Right cardiac atrium (tissue), 5 donors: ENCODE results near the gene RPS24. TPM values are rescaled to one million over a fixed set of nuclear protein-coding genes. Genes with fewer than 3 reads are reported as not detected.

Source experiments
- ATAC-seq, 2 donors: fragments of 200-7000 bp; cut with Tn5 transposase; one replicate each; pipeline versions ENCODE4 v1.8.0 to v1.9.1; 2020; ENCODE audit warnings: moderate library complexity in 2 of 2, mild to moderate bottlenecking in 1 of 2
- DNase-seq, 3 donors: peaks; one replicate each; pipeline ENCODE4 v3.0.0-alpha.2; 2020
- H3K27ac ChIP-seq: one replicate; pipeline ENCODE4 v1.5.1; 2013; ENCODE audit warnings: mild to moderate bottlenecking, low read length, control low read depth, moderate library complexity
- H3K27me3 ChIP-seq: one replicate; pipeline ENCODE4 v1.6.1; 2013; ENCODE audit not compliant: control insufficient read depth, insufficient read depth
- H3K4me1 ChIP-seq: one replicate; pipeline ENCODE4 v1.6.1; 2013; ENCODE audit warnings: low read length; ENCODE audit not compliant: control insufficient read depth, insufficient read depth
- H3K4me3 ChIP-seq: one replicate; pipeline ENCODE4 v1.5.1; 2013; ENCODE audit warnings: low read length, control low read depth
- H3K9me3 ChIP-seq: one replicate; pipeline ENCODE4 v1.6.1; 2013; ENCODE audit warnings: low read length; ENCODE audit not compliant: control insufficient read depth
- WGBS: extraction: QIAGEN DNeasy Blood & Tissue Kit; methylation state at CpG from one replicate; pipeline ENCODE4 v1.1.7; 2013; 5-methylcytosine and 5-hydroxymethylcytosine counted together
- intact Hi-C, 4 donors: fragments of 100-400 bp; cut with DNase I; formaldehyde crosslinking; loops; one replicate each; pipeline versions ENCODE4 v1.11.0 to v1.14.0; 2022 to 2023
- polyA plus RNA-seq: library from polyadenylated mRNA; stranded (reverse); fragments of 200-250 nt; gene quantifications from one replicate; pipeline ENCODE4 v1.2.3, GENCODE V29; 2013
- total RNA-seq, 4 donors: library from RNA; stranded (reverse); fragmentation: NEBNext Ultra II Directional; extraction: Animal tissue kit (Norgen Biotek cat#: 25700); gene quantifications; one replicate each; pipeline ENCODE4 v1.2.1, GENCODE V29; 2021
- donor health status: healthy with polysubstance abuse.
- donor health status: DM: no; HTN: yes; CAD: no.
- donor health status: DM: no; HTN: no; CAD: no.
- donor health status: DM: no; HTN: yes; CAD: no; lungs with severe emphysema.
- donor health status: DM: yes; HTN: yes; CAD: no.

The RPS24 gene
- total and polyA plus RNA-seq, 5 donors, result 825 to 3,122 (median 976) TPM

DNA sequence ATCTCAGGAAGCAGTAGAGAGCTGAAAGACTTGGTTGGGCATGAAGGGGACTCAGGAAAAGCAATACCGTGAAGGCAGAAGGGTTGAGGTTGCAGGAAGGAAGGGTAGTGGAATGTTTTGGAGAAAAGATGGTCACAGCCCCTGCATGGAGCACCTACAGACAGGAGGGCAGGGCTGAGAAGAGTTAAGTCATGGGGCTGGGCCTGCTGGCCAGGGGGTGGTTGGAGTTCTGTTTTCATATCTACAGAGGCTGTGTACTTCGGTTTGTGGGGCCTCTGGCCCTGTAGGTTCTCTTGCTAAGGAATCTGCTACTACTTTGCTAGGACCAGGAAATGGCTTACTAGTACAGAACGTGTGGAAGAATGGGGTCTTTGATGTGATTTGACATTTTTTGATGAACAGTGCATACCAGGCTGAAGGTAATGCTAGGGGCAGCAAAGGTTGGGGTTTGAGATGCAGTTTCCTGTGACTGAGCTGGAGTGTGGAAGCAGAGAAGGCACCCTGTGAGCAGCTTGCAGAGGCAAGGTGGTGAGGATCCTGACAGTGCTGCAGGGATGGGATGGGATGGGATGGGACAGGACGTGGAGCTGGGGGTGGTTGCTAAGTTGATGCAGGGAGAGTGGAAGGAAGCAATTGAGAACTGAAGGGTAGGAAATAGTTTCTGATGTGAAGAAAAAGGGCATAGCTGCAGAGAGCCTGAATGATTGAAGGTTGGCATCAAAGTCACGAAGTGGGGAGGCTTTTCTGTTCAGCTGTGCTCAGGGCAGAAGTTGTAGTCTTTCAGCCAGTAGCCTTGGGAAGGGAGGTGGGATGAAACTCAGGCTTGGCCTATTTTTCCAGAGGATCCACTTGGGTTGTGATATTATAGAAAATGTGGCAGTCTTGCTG is 7.8 kb downstream of the RPS24 start:
- no peaks in the 10 kb centered on the region for H3K9me3 ChIP-seq
- WGBS, result 60% methylated on average over 5 of the region's 5 CpGs
- no peak overlapping the region for H3K4me3 ChIP-seq
- DNase-seq, result no peak
- H3K27me3 ChIP-seq, result no peaks in the 10 kb centered on the region
- H3K27ac ChIP-seq, result no peak overlapping the region
- H3K4me1 ChIP-seq, result peaks cover 5% of the 10 kb centered on the region
- ATAC-seq, result no peak
- intact Hi-C loops, result loop anchor here (10.0 kb wide), 3 partner anchors 263 to 1153 kb away; no protein-coding TSS in a partner anchor

DNA sequence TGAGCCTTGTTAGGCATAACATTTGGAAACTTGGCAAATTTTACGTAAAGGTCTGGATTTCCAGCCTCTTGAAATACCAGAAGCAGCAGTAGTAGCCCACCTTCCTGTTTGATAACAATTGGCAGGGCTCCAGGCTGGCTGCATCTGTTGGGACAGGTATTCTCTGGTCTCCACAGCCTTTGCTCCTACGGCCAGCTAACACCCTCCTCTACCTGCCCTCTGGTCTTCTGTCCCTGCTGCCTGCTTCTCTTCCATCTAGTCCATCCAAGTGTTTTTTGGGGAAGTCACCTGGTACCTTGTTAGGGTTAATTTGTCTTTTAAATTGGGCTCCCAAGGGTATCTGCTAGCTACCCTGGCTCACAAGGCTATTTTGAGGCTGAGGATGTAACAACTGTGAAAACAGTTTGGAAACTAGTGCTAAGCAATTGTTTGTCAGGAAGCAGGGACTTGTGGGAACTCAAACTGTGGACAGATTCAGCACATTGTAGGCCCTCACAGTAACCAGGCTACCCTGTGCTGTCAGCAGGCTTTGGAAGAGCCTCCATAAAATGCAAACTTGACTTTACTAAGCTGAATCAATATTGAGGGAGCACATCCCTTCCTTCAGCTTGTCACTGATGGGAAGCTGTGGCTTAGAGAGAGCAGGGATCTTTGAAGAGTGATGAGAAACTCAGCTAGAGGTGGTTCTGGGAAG is 8.5 kb downstream of the RPS24 start:
- WGBS, result 62% methylated on average over 2 of the region's 2 CpGs
- ATAC-seq, result no peak
- no peaks in the 10 kb centered on the region for H3K9me3 ChIP-seq

DNA sequence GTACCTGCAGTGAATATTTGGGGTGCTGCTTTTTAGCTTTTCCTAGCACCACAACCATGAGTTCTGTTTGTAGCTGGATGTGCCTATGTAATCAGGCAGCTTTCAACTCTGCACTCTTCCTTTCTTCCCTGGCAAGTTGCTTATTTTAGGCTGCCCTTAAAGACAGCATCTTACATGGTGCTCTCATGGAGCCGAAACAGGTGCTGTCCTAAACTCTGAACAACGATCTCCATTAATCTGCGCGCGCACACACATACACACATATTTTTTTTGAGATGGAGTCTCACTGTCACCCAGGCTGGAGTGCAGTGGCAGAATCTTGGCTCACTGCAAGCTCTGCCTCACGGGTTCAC is 9.1 kb downstream of the RPS24 start:
- WGBS, result 95% methylated on average over 6 of the region's 6 CpGs
- intact Hi-C loops, result loop anchor here (10.0 kb wide), 3 partner anchors 262 to 1152 kb away; no protein-coding TSS in a partner anchor
- DNase-seq (no peak), ATAC-seq (no peak)
- no peak overlapping the region for H3K27ac ChIP-seq
- peaks cover 5% of the 10 kb centered on the region for H3K4me1 ChIP-seq
- H3K9me3 ChIP-seq, result no peaks in the 10 kb centered on the region
- H3K27me3 ChIP-seq, result no peaks in the 10 kb centered on the region
- no peak overlapping the region for H3K4me3 ChIP-seq

More for the DNA sequence above, 8.5 kb downstream of the RPS24 start:
- Histone ChIP-seq H3K4me3 (no peak overlapping the region), H3K27ac (no peak overlapping the region), H3K4me1 (peaks cover 5% of the 10 kb centered on the region), H3K27me3 (no peaks in the 10 kb centered on the region)
- DNase-seq, result peak in 1 of 3 donors; percentile 45
- intact Hi-C loops, result loop anchor here (10.0 kb wide), 3 partner anchors 263 to 1153 kb away; no protein-coding TSS in a partner anchor

DNA sequence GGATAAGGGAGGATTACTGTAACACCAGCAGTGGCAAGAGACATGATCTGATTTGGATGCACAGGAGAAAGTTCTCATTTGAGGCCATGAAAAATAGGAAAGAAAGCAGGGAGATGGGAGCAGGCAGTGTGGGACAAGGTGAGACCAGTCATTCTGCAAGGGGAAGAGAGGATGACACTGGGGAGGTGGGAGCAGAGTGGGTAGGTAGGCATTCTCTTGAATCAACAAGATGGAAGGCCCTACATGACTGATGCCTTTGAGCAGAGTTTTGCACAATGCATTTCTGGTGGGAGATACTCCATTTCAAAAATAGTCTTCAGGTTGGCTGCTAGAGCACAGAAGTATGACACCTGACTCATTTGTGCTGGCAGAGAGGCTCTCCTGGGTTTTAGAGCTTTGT is 10.5 kb downstream of the RPS24 start:
- intact Hi-C loops, result loop anchor here (10.0 kb wide), 3 partner anchors 261 to 1151 kb away; no protein-coding TSS in a partner anchor
- DNase-seq (no peak), ATAC-seq (no peak)
- Histone ChIP-seq H3K27me3 (no peaks in the 10 kb centered on the region), H3K9me3 (no peaks in the 10 kb centered on the region), H3K27ac (no peak overlapping the region), H3K4me3 (no peak overlapping the region), H3K4me1 (peaks cover 5% of the 10 kb centered on the region)

DNA sequence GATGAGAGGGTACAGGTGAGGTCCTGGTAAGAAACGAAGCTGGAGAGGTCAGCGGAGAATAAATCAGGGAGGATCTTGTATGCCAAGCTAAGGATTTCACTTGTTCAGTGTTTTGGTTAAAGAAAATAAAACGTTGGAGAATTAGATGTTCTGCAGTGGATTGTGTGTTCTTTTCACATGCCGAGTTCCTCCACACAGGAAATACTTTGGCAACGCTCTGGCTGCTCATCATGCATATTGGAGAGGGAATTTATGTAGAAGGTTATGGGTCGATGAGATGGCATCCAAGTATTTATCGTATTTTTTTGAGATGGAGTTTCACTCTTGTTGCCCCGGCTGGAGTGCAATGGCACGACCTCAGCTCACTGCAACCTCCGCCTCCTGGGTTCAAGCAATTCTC is 11.0 kb downstream of the RPS24 start:
- Histone ChIP-seq H3K4me1 (peaks cover 5% of the 10 kb centered on the region), H3K27ac (no peak overlapping the region)
- intact Hi-C loops, result loop anchor here (5.0 to 10.0 kb wide), 5 partner anchors 260 to 1153 kb away; no protein-coding TSS in a partner anchor

DNA sequence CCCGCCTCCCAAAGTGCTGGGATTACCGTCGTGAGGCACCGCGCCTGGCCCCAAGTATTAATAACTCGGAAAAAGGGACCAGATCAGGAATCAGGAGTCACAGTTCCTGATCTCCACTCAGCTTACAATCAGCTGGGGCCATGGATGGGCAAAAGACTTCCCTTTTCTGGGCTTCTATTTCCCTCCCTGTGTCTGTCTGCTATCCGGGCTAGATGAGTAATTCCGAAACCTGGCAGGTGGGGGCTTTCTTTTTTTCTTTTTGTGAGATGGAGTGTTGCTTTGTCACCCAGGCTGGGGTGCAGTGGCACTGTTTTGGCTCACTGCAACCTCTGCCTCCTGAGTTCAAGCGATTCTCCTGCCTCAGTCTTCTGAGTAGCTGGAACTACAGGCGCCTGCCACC is 11.6 kb downstream of the RPS24 start:
- intact Hi-C loops, result loop anchor here (5.0 to 10.0 kb wide), 5 partner anchors 260 to 1152 kb away; no protein-coding TSS in a partner anchor
- Histone ChIP-seq H3K4me3 (no peak overlapping the region), H3K4me1 (peaks cover 5% of the 10 kb centered on the region), H3K27ac (no peak overlapping the region), H3K27me3 (no peaks in the 10 kb centered on the region), H3K9me3 (no peaks in the 10 kb centered on the region)
- WGBS, result 82% methylated on average over 10 of the region's 10 CpGs
- no peak for DNase-seq
- ATAC-seq, result no peak

More for the DNA sequence above, 11.0 kb downstream of the RPS24 start:
- WGBS, result 63% methylated on average over 10 of the region's 10 CpGs
- no peak for DNase-seq
- ATAC-seq, result no peak
- Histone ChIP-seq H3K4me3 (no peak overlapping the region), H3K27me3 (no peaks in the 10 kb centered on the region), H3K9me3 (no peaks in the 10 kb centered on the region)

DNA sequence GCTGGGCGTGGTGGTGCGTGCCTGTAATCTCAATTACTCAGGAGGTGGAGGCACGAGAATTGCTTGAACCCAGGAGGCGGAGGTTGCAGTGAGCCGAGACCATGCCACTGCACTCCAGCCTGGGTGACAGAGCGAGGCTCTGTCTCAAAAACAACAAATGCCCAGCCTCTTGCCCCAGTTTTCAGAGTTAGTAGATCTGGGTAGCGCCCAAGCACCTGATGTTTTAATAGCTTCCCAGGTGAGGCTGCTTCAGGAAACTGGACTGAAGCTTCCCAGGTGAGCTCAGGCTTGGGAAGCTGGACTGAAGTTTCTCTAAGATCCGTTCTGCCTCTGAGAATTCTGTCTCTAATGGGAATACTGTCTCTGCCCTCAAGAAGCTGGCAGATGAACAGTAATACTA is 12.2 kb downstream of the RPS24 start:
- Histone ChIP-seq H3K4me3 (no peak overlapping the region), H3K27ac (no peak overlapping the region), H3K27me3 (no peaks in the 10 kb centered on the region), H3K9me3 (no peaks in the 10 kb centered on the region), H3K4me1 (peaks cover 5% of the 10 kb centered on the region)
- intact Hi-C loops, result loop anchor here (5.0 to 10.0 kb wide), 5 partner anchors 259 to 1151 kb away; no protein-coding TSS in a partner anchor
- ATAC-seq, result no peak
- DNase-seq, result no peak
- WGBS, result 91% methylated on average over 8 of the region's 8 CpGs

DNA sequence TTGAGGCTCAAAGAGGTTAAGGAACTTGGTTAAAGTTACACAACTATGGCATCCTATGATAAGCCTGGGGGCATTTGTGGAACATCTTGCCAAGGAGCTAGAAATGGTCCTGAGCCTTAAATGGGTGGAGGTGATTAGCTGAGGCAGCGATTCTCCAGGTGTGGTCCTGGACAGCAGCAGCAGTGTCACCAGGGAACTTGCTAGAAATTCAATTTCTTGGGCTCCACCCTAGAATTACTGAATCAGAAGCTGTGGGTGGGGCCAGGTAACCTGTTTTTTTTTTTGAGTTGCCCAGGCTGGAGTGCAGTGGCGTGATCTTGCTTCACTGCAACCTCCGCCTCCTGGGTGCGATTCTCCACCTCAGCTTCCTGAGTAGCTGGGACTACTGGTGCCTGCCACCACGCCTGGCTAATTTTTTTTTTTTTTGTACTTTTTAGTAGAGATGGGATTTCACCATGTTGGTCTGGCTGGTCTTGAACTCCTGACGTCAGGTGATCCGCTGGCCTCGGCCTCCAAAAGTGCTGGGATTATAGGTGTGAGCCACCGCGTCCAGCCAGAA is 13.1 kb downstream of the RPS24 start:
- Histone ChIP-seq H3K9me3 (no peaks in the 10 kb centered on the region), H3K4me1 (peaks cover 4% of the 10 kb centered on the region), H3K27me3 (no peaks in the 10 kb centered on the region), H3K4me3 (no peak overlapping the region), H3K27ac (no peak overlapping the region)
- no peak for ATAC-seq
- WGBS, result 80% methylated on average over 10 of the region's 10 CpGs
- intact Hi-C loops, result loop anchor here (5.0 to 10.0 kb wide), 5 partner anchors 258 to 1151 kb away; no protein-coding TSS in a partner anchor
- no peak for DNase-seq

DNA sequence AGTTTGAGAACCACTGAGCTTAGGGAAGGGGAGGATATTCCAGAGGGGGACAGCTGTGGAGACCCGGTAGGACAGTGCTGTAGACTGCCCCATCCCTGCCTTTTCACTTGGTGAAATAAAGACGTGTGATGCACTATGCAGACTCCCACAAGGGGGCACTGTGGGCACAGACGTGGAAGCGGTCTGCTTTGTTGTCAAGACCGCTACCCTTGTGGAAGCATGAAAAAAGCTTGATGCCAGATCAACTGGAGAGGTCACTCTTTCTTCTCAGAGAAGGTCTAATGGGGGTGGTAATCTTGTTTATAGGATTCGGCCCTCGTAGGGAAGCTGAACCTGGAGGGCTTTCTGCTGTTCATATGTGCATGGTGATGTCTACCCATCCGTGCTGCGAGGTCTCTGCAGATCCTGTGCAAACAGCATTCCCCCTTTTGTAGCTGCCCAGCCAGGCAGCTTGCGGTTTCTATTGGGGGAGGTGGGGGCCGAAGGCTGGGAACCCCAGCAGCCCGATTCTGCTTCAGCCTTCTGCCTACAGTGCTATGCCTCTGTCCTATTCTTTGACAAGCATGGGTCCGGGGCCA is 13.7 kb downstream of the RPS24 start:
- H3K4me3 ChIP-seq, result no peak overlapping the region
- ATAC-seq, result peak; percentile 81 to 86
- H3K27me3 ChIP-seq, result no peaks in the 10 kb centered on the region
- H3K27ac ChIP-seq, result no peak overlapping the region
- peaks cover 4% of the 10 kb centered on the region for H3K4me1 ChIP-seq
- DNase-seq, result peak; percentile 89 to 95 (median 92)
- intact Hi-C loops, result loop anchor here (5.0 to 10.0 kb wide), 5 partner anchors 257 to 1150 kb away; no protein-coding TSS in a partner anchor
- 24% methylated on average over 13 of the region's 13 CpGs for WGBS
- H3K9me3 ChIP-seq, result no peaks in the 10 kb centered on the region

DNA sequence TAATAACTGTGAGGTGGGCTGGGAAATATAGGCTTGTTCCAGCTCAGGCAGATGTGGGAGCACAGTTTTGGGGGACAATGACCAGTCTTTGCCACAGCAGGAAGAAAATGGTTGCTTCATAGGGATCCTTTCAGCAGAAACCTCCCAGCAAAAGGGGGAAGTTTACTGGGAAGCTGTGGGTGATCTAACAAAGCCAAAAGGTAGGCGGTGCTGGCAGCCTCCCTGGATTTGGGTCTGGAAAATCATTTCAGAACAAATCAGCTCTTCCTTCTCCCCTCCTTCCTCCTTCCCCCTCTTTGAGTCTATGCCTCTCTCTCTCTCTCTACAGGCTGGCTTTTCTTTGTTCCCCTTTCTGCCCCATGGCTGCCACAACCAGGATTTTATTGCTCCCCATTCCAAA is 16.2 kb downstream of the RPS24 start:
- intact Hi-C loops, result loop anchor here (5.0 to 10.0 kb wide), 5 partner anchors 255 to 1147 kb away; no protein-coding TSS in a partner anchor
- H3K27me3 ChIP-seq, result no peaks in the 10 kb centered on the region
- WGBS, result 62% methylated on average over 1 of the region's 1 CpG
- DNase-seq (no peak), ATAC-seq (no peak)
- no peak overlapping the region for H3K27ac ChIP-seq
- H3K4me3 ChIP-seq, result no peak overlapping the region
- no peaks in the 10 kb centered on the region for H3K4me1 ChIP-seq
- H3K9me3 ChIP-seq, result no peaks in the 10 kb centered on the region
